Measurements from ENCODE around the gene CCNK.
A peak's percentile ranks its signal among the peaks of the same experiment; 100 is the strongest.

Gene CCNK

GRCh38 chr14:99512110-99512449 lies 30.9 kb downstream of the CCNK start:
- no peak for TF ChIP-seq Cebpa-rat (IDR thresholded peaks at IDR 0.05)
- peaks cover 88% of the 10 kb centered on the region for H4K20me1 ChIP-seq
- peak overlapping the region; percentile 47; the same call in 1 of the 2 replicates for H3K9ac ChIP-seq

DNA sequence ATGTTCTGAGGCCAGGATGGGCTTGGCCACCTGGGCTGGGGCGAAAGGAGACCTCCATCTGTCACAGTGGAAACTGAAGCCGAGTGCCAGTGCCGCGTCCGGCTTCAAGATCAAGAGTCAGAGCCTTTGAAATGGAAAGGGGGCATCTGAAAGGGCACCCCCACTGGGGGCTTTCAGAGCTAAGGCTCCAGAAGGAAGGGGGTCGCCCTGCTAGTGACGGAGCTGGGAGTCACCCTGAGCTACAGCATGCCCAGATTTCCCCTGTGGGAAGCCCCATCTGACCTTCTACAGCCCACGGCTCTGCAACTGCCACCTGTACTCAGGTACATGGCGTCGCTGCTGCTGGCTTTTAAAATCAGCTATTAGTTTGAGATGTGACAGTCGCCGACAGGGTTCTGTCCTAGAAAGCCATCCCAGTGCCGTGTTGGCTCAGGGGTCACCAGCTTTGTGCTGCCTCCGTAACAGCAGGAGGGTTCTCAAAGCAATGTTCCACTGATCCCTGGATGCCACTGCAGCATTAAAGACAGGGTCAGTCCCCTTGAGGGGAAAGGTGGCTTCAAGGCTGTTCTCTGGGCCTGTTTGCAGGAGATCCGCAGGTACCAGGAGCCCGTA lies 31.5 kb downstream of the CCNK start:
- Histone ChIP-seq H3K27ac (no peak overlapping the region), H3K36me3 (peaks cover 78% of the 10 kb centered on the region), H3K9me3 (no peaks in the 10 kb centered on the region), H3K4me3 (no peak overlapping the region), H3K9ac (no peak overlapping the region), H3K4me1 (peaks cover 50% of the 10 kb centered on the region), H4K20me1 (peaks cover 94% of the 10 kb centered on the region), H3K4me2 (no peak overlapping the region; the same call in 1 of the 2 replicates), H3K27me3 (no peaks in the 10 kb centered on the region)
- no peak for TF ChIP-seq Cebpa-rat (IDR thresholded peaks at IDR 0.05)

More at GRCh38 chr14:99512110-99512449, 30.9 kb downstream of the CCNK start:
- H3K4me3 ChIP-seq, result no peak overlapping the region
- peaks cover 44% of the 10 kb centered on the region for H3K4me1 ChIP-seq
- peak overlapping the region; percentile 72 for H3K4me2 ChIP-seq
- H3K27me3 ChIP-seq, result no peaks in the 10 kb centered on the region
- peaks cover 84% of the 10 kb centered on the region for H3K36me3 ChIP-seq
- H3K27ac ChIP-seq, result peak overlapping the region; percentile 69
- no peaks in the 10 kb centered on the region for H3K9me3 ChIP-seq

DNA sequence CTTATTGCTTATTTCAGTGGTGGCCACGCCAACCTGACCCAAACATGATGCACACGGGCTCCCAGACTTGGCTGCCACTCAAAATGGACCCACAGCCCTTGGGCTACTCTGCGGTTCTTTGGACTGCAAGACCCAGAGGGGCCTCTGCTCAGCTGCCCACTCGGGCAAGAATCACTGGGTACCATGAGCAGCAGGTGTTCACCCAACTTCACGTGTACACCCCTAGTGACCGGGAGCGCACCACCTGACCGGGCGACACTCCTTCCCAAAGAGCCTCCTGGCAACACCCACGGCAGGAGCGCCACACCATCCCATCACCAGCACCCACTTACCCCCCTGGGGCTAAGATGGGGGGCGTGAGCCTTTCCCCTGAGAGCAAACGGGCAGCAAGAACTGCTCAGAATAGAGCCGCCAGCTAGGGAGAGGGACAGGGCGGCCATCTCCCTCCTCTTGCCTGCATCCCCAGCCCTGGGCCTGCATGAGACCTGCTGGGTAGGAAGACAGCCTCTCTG lies 32.0 kb downstream of the CCNK start:
- TF ChIP-seq Cebpa-rat (IDR thresholded peaks at IDR 0.05), result no peak
- Histone ChIP-seq H3K9me3 (no peaks in the 10 kb centered on the region), H4K20me1 (peaks cover 94% of the 10 kb centered on the region), H3K4me1 (peaks cover 56% of the 10 kb centered on the region), H3K27ac (no peak overlapping the region), H3K9ac (no peak overlapping the region), H3K4me2 (0 out of 2 replicates have a peak overlapping the region, but pooled peaks have one; percentile 22), H3K27me3 (no peaks in the 10 kb centered on the region), H3K36me3 (peaks cover 72% of the 10 kb centered on the region), H3K4me3 (no peak overlapping the region)

- Histone ChIP-seq H3K27ac (peak overlapping the region; percentile 41; the same call in 1 of the 2 replicates), H3K9ac (no peak overlapping the region), H3K27me3 (no peaks in the 10 kb centered on the region), H3K4me2 (peak overlapping the region; percentile 22; the same call in 1 of the 2 replicates), H3K4me1 (peaks cover 61% of the 10 kb centered on the region), H3K36me3 (peaks cover 64% of the 10 kb centered on the region), H3K9me3 (no peaks in the 10 kb centered on the region), H3K4me3 (no peak overlapping the region), H4K20me1 (peaks cover 94% of the 10 kb centered on the region)
- no peak for TF ChIP-seq Cebpa-rat (IDR thresholded peaks at IDR 0.05)
These were observed 32.8 kb downstream of the CCNK start for GRCh38 chr14:99513946-99514551.

DNA sequence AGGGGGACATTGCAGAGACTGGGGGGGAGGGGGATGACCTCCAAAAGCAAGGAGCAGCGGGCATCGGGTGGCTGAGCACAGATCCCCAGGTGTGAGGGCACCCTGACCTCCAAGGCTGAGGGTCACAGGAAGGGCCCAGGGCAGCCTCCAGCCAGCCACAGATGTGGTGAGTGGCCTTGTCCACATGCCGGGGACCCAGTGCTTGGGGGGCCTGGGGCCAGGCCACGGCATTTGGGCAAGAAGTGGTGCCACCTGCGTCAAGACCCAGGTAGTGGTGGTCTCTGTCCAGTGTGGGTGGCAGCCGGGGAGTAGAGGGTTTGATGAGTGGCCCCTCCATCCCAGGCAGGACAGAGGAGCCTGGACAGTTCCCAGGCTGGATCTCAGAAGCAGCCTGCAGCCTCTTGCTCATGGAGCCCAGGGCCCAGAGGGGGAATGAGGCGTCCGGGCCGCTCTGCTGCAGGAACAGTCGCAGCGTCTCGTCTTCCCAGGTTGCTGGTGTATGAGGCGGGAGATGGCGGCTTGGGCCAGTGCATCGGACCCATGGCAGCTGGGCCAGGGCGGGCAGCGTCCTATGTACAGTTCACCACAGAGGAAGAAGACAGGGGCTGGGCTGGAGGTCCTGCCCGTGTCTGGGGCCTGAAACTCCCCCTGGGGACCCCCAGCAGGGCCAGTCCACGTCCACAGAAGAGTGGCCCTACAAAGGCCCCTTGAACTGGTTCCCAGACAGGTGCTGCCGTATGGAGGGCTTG lies 33.5 kb downstream of the CCNK start:
- Histone ChIP-seq H3K4me2 (no peak overlapping the region; the same call in 1 of the 2 replicates), H3K9ac (no peak overlapping the region), H3K27ac (peak overlapping the region; percentile 41; the same call in 1 of the 2 replicates), H3K9me3 (no peaks in the 10 kb centered on the region), H3K4me1 (peaks cover 61% of the 10 kb centered on the region), H4K20me1 (peaks cover 94% of the 10 kb centered on the region), H3K36me3 (peaks cover 62% of the 10 kb centered on the region), H3K27me3 (no peaks in the 10 kb centered on the region), H3K4me3 (no peak overlapping the region)
- TF ChIP-seq Cebpa-rat (IDR thresholded peaks at IDR 0.05), result no peak

GRCh38 chr14:99515301-99516155 lies 34.3 kb downstream of the CCNK start:
- Histone ChIP-seq H3K36me3 (peaks cover 63% of the 10 kb centered on the region), H3K4me1 (peaks cover 61% of the 10 kb centered on the region), H3K27ac (no peak overlapping the region), H3K27me3 (no peaks in the 10 kb centered on the region), H3K9ac (no peak overlapping the region), H3K9me3 (no peaks in the 10 kb centered on the region), H3K4me3 (no peak overlapping the region), H4K20me1 (peaks cover 100% of the 10 kb centered on the region), H3K4me2 (no peak overlapping the region)
- TF ChIP-seq Cebpa-rat (IDR thresholded peaks at IDR 0.05), result no peak

GRCh38 chr14:99516156-99516870 lies 35.1 kb downstream of the CCNK start:
- Histone ChIP-seq H3K9me3 (no peaks in the 10 kb centered on the region), H3K9ac (no peak overlapping the region), H3K27ac (no peak overlapping the region), H3K4me1 (peaks cover 53% of the 10 kb centered on the region), H3K4me2 (no peak overlapping the region), H4K20me1 (peaks cover 100% of the 10 kb centered on the region), H3K4me3 (no peak overlapping the region), H3K27me3 (no peaks in the 10 kb centered on the region), H3K36me3 (peaks cover 71% of the 10 kb centered on the region)
- TF ChIP-seq Cebpa-rat (IDR thresholded peaks at IDR 0.05), result no peak

DNA sequence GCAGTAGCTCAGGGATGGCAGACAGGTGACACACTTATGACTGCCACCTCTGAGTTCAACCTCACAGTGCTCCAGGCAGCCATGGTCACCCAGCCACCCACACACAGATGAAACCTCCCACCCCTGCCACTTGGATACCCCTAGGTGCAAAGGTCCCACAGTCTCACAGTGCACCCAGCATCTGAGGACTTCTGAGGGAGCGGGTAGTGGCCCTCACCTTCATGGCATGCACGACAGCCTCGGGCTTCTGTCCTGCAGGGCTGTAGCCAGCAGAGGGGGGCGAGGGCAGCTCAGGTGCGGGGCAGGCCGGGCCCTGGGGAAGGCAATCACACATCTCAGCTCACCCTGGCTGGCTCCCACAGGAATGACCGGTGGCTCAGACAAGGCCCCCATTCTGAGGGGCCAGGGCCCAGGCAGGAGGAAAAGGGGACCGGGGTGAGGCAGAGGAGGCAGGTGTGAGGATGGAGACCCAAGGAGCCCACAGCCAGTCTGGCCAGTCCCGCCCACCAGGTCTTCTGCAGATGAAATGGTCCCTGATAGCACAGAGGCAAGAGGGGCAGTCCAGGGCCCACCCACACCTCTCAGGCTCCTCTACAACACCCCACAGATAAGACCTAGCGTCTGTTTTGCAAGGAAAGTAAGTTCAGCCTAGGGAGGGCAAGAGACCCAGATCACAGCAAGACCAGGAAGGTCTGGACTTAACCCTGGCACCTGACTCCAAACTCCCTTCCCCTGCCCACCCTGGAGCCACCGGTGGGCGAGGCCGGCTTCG lies 35.8 kb downstream of the CCNK start:
- H3K9me3 ChIP-seq, result no peaks in the 10 kb centered on the region
- TF ChIP-seq Cebpa-rat (IDR thresholded peaks at IDR 0.05), result no peak
- no peaks in the 10 kb centered on the region for H3K27me3 ChIP-seq
- peak overlapping the region; percentile 66 for H3K4me2 ChIP-seq
- H3K9ac ChIP-seq, result no peak overlapping the region
- peaks cover 100% of the 10 kb centered on the region for H4K20me1 ChIP-seq
- peak overlapping the region; percentile 53 for H3K27ac ChIP-seq
- H3K36me3 ChIP-seq, result peaks cover 72% of the 10 kb centered on the region
- peaks cover 46% of the 10 kb centered on the region for H3K4me1 ChIP-seq
- no peak overlapping the region for H3K4me3 ChIP-seq

Measured in BLaER1 (cell line).